ENCODE data around the gene CCL26.
"Not testable (repeated sequence)": the region's sequence is repeated elsewhere in the genome, so short reads cannot be mapped to it uniquely, and the experiment has no call there.

CCL26 gene

DNA sequence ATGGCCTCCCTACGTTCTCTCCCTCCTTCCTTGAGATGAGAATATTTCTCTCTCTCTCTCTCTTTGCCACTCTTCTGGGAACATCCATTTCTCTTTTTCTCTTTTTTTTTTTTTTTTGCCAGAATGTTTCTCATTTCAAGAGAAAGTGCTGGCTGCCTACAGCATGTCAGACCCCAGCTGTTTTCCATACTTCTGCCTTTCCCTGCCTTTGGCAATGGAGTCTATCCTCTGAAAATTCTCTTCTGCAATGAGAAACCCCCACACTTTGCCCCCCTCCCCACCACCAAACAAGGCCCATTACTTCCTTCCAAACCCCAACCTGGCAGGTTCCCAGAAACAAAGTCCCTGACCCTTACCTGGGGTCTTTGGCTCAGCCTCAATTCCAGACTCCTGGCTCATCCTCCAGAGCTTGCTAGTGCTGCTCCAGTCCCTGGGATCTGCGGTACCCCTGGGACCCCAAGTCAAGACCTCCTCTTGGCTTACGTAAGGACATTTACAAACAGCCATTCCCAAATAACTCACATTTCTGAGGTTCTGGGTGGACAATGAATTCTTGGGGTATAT is 17.4 kb upstream of the CCL26 start:
- no peak for DNase-seq

DNA sequence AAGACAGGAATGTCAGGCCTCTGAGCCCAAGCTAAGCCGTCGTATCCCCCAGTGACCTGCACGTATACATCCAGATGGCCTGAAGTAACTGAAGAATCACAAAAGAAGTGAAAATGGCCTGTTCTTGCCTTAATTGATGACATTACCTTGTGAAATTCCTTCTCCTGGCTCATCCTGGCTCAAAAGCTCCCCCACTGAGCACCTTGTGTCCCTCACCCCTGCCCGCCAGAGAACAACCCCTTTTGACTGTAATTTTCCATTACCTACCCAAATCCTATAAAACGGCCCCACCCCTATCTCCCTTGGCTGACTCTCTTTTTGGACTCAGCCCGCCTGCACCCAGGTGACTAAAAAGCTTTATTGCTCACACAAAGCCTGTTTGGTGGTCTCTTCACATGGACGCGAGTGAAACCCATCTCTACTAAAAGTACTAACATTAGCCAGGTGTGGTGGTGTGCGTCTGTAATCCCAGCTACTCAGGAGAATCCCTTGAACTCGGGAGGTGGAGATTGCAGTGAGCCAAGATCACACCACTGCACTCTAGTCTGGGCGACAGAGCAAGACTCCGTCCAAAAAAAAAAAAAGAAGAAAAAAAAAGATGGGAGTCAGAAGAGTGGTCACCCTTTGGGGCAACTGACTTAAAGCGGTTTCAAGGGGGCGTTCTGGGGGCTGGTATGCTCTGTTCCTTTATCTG is 16.3 kb upstream of the CCL26 start:
- not testable (repeated sequence) for DNase-seq

DNA sequence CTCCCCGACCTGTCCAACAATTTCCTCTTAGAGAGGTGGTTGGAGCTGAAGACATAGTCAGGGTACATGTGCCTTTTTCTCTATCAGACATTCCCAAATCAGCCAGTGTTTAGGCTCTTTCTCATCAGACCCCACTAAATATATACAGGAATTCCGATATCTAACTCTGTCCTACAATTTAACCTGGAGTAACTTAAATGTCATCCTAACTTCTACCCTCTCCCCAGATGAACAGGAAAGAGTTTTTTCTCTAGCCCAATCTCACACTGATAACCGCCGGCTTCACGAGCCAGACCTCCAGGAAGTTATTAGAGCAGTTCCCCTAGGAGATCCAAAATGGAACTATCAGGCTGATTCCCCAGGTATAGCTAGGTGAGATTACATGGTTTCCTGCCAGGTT is 11.0 kb upstream of the CCL26 start:
- not testable (repeated sequence) for DNase-seq

DNA sequence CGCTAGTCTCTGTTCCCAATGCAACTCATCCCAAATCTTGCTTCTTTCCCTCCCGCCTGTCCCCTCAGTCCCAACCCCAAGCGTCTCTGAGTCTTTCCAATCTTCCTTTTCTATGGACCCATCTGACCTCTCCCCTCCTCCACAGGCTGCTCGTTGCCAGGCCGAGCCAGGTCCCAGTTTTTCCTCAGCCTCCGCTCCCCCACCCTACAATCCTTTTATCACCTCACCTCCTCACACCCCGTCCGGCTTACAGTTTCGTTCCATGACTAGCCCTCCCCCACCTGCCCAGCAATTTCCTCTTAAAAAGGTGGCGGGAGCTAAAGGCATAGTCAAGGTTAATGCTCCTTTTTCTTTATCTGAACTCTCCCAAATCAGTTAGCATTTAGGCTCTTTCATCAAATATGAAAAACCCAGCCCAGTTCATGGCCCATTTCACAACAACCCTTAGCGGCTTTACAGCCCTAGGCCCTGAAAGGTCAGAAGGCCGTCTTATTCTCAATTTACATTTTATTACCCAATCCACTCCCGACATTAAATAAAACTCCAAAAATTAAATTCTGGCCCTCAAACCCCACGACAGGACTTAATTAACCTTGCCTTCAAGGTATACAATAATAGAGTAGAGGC is 8.7 kb upstream of the CCL26 start:
- DNase-seq = not testable (repeated sequence)

DNA sequence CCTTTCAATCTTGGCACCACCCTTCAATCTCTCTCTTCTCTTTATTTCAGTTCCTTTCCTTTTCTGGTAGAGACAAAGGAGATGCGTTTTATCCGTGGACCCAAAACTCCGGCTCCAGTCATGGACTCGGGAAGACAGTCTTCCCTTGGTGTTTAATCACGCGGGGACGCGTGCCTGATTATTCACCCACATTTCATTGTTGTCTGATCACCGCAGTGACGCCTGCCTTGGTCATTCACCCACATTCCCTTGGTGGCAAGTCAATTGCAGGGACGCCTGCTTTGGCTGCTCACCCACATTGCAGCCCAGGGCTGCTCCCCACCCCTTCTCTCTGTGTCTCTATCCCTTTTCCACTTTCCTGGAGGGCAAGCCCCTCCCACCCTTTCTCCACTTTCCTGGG is 7.5 kb upstream of the CCL26 start:
- DNase-seq = not testable (repeated sequence)

DNA sequence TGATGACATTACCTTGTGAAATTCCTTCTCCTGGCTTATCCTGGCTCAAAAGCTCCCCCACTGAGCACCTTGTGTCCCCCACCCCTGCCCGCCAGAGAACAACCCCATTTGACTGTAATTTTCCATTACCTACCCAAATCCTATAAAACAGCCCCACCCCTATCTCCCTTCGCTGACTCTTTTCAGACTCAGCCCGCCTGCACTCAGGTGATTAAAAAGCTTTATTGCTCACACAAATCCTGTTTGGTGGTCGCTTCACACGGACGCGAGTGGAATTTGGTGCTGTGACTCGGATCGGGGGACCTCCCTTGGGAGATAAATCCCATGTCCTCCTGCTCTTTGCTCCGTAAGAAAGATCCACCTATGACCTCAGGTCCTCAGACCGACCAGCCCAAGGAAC is 7.0 kb upstream of the CCL26 start:
- DNase-seq = not testable (repeated sequence)

DNA sequence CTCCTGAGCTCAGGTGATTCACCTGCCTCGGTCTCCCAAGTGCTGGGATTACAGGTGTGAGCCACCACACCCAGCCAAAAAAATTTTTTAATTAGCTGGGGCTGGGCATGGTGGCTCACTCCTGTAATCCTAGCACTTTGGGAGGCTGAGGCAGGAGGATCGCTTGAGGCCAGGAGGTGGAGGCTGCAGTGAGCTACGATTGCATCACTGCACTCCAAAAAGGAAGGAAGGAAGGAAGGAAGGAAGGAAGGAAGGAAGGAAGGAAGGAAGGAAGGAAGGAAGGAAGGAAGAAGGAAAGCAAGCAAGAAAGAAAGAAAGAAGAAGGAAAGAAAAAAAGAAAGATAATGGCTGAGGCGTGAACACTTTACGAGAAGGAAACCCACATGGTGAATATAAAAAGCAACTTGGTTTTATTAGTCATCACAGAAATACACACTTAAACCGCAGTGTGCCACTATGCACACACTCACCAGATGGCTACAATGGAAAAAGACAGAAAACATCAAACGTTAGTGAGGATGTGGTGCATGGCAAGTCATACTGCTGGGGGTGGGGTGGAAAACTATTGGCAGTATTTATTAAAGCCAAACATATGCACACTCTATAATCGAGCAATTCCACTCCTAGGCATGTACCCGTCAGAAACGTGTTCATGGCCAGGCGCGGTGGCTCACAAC is 4.4 kb upstream of the CCL26 start:
- peak; percentile 22 for DNase-seq

DNA sequence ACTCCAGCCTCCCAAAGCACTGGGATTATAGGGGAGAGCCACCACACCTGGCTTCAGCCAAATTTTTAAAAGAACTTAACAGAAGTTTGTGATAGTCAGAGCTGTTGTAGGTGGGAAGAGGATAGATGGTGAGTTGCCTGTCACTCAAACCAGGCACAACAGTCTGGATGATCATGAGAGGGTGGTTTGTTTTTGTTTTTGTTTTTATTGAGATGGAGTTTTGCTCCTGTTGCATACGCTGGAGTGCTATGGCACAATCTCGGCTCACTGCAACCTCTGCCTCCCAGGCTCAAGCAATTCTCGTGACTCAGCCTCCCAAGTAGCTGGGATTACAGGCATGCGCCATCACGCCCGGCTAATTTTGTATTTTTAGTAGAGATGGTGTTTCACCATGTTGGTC is 1.9 kb upstream of the CCL26 start:
- not testable (repeated sequence) for DNase-seq

DNA sequence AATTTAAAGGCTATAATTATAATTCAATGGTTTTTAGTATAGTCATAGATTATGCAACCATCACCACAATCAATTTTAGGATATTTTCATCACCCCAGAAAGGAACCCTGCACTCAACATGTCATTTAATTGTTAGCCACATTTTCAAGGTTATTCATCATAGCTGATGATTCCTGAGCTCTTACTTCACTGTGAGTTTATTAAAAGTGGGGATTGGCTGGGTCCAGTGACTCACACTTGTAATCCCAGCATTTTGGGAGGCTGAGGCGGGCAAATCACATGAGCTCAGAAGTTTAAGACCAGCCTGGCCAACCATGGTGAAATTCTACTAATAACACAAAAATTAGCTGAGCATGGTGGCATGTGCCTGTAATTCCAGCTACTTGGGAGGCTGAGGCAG is 787 bp downstream of the CCL26 start:
- DNase-seq = no peak

DNA sequence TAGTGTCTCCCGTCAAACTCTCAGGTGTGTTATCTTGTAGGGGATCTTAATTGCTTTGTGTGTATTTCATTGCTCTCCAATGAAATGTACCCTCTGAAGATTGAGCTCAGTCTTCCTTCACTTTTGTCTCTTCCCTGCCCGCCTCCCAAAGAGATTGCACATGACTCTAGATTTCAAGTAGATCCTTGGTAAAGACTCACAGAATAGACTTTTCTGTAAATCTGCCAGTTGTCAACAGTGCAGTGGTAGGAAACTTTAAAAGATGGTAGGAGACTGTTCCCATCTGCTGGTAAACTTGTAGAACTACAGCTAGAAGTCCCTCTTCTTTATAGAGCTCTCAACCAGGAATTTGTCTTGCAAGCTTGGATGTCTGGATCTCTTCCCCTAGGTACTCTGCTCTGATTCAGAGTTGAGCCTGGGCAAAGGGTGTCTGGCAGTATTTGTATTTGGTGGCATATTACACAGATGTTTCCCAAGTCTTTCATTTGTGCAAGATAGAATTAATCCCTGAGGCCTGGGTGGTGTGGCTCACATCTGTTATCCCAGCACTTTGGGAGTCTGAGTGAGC is 9.6 kb downstream of the CCL26 start:
- DNase-seq = no peak

DNA sequence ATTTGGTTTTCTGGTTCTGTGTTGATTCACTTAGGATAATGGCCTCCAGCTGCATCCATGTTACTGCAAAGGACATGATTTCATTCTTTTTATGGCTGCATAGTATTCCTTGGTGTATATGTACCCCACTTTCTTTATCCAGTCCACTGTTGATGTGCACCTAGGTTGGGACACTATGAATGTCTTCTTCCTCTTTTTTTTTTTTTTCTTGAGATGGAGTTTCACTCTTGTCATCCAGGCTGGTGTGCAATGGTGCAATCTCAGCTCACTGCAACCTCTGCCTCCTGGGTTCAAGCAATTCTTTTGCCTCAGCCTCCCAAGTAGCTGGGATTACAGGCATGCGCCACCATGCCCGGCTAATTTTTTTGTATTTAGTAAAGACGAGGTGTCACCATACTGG is 10.2 kb downstream of the CCL26 start:
- DNase-seq = not testable (repeated sequence)

DNA sequence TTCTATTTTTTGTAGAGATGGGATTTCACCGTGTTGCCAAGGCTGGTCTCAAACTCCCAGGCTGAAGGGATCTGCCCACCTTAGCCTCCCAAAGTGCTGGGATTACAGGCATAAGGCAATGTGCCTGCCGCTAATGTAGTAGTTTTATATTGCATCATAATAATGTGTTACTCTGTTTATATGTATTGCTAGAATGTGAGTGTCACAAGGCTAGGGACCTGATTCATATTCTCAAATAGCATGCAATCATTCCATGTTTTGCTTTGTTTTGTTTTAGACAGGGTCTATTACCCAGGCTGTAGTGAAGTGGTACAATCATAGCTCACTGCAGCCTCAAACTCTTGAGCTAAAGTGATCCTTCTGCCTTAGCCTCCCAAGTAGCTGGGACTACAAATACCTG is 13.5 kb downstream of the CCL26 start:
- no peak for DNase-seq

DNA sequence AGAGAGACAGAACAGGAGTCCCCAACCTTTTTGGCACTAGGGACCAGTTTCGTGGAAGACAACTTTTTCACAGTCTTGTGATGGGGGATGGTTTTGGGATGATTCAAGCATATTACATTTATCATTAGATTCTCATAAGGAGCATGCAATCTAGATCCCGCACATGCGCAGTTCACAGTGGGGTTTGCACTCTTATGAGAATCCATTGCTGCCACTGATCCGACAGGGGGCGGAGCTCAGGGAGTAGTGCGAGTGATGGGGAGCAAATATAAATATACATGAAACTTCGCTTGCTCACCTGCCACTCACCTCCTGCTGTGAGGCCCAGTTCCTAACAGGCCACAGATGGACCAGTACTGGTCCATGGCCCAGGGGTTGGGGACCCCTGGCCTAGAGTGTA is 14.2 kb downstream of the CCL26 start:
- DNase-seq = no peak

DNA sequence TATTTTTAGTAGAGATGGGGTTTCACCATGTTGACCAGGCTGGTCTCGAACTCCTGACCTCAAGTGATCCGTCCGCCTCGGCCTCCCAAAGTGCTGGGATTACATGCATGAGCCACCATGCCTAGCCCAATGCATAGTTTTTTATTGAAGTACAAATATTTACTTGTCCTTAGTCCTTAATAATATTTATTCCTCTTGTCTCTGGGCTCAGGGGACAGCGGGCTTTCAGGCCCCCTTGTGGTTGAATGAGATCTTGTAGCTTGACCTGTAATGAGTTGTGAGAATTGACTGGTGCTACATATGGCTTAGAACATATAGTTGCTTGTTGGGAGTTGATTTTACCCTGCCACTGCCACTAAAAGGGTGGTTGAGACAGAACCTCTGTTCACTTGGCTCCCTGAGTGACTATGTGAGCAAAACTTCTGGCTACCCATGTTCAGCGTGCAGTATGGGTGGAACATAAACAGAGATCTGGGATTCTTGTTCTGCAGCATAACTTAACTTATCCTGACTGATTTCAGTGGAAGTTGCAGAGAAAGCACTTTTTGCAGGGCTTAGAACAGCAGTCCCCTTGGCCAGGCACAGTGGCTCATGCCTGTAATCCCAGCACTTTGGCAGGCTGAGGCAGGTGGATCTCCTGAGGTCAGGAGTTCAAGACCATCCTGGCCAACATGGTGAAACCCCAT is 14.9 kb downstream of the CCL26 start:
- DNase-seq = no peak

DNA sequence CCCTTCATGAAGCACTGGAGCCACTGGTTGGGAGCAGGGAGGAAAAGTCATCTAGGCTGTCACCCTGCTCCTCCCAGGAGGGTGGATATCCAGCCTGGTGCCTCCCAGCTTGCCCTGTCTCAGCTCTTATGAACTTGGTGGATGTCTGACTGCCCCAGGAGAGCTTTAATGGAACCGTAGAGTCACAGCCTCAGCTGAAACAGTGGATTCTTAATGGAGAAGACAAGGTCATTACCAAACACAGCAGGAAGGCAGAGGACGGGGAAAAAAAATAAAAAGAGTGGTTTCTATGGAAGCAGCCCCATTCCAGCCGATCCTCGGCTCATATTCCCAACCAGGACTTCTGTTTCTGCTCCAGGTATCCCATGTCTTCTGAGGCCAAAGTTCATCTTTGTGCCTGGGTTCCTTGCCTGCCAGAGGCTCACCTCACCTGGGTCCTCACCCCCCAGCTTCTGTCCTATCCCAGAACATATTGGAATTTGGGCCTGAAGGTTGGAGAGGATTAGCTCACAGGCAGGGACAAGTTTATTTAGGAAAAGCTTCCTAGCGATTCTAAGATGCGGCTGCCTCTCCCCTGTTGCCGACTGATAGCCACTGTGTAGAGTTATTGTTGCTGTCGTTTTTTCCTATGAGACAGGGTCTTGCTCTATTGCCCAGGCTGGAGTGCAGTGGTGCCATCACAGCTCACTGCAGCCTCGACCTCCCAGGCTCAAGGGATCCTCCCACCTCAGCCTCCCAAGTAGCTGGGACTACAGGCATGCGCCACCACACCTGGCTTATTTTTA is 15.6 kb downstream of the CCL26 start:
- DNase-seq = no peak

DNA sequence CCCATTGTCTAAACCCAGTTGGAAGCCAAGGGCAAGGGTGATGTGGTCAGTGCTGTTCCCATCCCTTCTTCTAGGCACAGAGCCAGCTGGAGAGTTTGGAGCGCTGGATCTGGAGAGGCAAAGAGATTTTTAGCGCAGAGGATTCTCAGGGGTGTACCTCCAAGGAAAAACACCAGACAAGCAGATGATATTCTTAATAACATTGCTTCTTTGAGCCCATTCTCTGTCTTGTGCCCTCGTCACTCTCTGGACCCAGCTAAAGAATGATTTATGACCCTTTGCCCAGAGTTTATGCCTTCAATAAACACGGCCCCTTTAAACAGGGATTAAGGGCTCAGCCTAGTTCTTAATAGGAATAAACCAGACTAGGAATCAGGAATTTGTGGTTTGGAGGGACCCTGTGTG is 28.6 kb downstream of the CCL26 start:
- no peak for DNase-seq

DNA sequence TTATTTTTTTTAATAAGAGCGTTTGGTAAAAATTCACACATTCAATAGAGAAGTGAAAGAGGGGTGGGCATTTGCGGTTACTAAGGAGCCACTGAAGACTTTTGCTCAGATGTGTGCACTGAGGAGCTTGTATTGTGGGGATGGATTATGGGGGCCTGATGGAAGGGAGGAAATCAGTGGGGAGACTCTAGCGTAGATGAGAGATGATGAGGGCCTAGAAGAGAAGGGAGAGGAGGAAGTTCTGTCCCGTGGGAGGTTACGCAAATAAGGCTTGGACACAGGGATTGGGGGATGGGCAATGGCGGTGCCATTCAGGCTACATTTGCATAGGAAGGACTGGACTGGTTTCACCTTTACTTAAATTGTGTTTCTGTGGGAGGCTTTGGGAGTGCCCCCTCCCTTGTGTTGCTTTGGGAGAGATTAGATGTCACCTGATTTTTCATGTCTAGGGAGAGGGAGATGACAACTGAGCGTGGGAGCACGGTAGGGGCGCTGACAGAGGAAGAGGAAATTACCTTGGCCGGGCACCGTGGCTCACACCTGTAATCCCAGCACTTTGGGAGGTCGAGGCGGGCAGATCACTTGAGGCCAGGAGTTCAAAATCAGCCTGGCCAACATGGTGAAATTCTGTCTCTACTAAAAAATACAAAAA is 31.0 kb downstream of the CCL26 start:
- DNase-seq = no peak

DNA sequence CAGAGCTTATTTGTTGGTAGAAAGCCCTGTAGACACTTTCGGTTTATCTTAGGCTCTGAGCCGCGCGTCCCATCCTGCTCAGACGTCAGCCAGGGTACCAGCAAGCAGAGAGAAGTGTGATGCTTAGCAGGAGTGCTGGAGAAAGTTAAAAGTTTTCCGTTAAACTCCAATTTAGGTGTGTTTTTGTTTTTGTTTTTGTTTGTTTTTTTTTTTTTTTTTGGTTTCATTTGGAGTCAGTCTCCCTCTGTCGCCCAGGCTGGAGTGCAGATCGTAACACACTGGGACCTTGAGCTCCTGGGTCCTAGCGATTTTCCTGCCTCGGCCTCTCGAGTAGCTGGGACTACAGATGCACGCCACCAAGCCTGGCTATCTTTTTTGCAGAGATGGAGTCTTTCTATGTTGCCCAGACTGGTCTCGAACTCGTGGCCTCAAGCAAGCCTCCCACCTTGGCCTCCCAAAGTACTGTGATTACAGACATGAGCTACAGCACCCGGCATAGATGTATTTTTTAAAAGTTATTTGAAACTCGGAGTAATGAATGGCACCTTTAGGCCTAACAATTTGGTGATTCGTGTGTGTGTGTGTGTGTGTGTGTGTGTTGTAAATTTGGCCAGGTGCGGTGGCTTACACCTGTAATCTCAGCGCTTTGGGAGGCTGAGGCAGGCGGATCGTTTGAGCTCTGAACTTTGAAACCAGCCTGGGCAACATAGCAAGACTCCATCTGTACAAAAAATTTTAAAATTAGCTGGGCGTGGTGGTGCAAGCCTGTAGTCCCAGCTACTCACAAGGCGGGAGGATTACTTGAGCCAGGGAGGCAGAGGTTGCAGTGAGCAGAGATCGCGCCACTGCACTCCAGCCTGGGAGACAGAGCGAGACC is 32.0 kb downstream of the CCL26 start:
- peak; percentile 18 for DNase-seq

DNA sequence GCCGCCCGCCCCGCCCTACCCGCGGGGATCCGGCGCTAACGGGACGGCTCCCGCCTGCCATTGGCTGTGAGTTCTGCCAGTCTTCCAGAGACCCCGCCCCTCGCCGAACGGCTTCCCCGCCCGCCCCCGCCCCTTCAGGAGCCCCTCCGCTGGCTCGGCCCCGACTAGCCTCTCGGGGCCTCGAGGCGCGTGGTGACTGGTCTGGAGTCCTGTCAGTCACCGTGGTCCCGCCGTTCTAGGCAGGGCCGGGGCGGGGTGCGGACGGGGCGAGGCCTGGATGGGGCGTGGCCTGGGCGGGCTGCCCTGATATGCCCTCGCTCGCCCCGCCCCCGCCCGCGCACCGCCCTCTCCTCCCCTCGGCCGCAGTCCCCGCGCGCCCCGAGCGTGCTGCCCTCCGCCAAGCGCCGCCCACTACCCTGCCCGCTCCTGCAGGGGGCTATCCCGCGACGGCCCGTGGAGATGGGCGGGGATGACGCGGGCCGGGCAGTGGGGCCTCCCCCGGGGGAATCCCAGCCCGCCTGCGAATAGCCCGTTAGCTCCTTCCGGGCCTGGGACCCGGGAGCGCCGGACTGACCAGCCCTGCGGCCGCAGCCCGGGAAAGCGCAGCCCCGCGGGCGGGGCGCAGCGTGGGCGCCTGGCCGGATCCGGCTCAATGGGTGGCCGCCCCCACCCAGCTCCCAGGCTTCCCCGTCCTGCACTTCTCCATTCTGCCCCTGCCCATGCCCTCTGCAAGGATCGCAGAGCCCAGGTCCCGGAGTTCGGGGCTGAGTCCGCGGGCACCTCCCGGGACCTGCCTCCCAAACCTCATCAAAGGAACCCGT is 32.8 kb downstream of the CCL26 start:
- DNase-seq = peak; percentile 99

DNA sequence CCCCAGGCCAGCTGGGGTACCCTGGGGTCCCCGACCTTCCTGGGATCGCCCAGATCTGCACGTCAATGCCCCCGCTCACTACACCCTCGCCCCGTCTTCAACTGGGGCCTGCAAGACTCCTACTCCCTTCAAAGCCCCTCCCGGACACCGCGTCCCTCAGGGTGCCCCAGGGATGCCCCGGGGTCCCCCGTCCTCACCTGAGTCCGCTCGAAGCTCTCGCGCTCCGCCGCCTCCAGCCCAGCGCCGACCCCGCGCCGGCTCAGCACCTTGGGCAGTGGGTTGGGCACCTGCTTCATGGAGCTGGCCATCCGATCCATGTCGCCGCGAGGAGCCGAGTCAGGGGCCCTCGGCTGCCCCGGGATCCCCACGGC is 33.4 kb downstream of the CCL26 start, which contains the start of gene HIP1:
Gene HIP1 (minus strand): TSS at position 338 of the 371 bp plus-strand sequence. CDS start 21 bp downstream, at position 317.
- no peak for DNase-seq

Measured in activated T-cell treated with anti-CD3 and anti-CD28 coated beads, Interleukin-2, amount 50 U/mL, for 1 hour (primary cell).